Choroid plexus epithelial cell (primary cell): ENCODE results near the gene CHRM5.

Experiments used
- DNase-seq: peaks from one replicate; pipeline ENCODE4 v3.0.0-alpha.2; 2010; ENCODE audit warnings: low read depth
- H3K4me3 ChIP-seq: 2 replicates; pipeline ENCODE4 v1.5.1; 2011; ENCODE audit warnings: low read depth, mild to moderate bottlenecking, control low read depth, low read length, moderate library complexity
- TF ChIP-seq, protein P1 (sequence below): conservative IDR thresholded peaks from 2 replicates; pipeline ENCODE4 v1.5.1; 2011; ENCODE audit warnings: low read depth, mild to moderate bottlenecking, control low read depth, inconsistent platforms, low read length, moderate library complexity

CHRM5 gene

DNA sequence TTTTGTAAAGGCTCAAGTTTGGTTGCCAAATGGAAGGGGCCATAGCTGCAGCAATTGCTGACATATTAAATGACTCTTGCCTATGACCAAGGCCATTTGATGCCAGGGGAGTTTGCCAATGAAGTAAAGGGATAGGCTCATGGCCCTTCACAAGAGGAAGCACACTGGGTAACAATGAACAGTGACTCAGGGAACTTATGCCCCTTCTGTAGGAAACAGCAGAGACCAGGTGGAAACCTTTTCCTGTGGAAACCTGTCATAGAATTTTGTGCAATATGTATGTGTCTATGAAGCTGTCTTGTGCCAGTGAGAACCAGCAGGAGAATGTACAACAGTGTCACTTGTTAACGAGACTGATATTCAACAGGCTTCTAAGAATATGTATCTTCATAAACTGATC, 96.1 kb downstream of the CHRM5 start:
- TF ChIP-seq, protein P1, sequence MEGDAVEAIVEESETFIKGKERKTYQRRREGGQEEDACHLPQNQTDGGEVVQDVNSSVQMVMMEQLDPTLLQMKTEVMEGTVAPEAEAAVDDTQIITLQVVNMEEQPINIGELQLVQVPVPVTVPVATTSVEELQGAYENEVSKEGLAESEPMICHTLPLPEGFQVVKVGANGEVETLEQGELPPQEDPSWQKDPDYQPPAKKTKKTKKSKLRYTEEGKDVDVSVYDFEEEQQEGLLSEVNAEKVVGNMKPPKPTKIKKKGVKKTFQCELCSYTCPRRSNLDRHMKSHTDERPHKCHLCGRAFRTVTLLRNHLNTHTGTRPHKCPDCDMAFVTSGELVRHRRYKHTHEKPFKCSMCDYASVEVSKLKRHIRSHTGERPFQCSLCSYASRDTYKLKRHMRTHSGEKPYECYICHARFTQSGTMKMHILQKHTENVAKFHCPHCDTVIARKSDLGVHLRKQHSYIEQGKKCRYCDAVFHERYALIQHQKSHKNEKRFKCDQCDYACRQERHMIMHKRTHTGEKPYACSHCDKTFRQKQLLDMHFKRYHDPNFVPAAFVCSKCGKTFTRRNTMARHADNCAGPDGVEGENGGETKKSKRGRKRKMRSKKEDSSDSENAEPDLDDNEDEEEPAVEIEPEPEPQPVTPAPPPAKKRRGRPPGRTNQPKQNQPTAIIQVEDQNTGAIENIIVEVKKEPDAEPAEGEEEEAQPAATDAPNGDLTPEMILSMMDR: no peak
- no peak overlapping the region for H3K4me3 ChIP-seq
- DNase-seq: no peak

DNA sequence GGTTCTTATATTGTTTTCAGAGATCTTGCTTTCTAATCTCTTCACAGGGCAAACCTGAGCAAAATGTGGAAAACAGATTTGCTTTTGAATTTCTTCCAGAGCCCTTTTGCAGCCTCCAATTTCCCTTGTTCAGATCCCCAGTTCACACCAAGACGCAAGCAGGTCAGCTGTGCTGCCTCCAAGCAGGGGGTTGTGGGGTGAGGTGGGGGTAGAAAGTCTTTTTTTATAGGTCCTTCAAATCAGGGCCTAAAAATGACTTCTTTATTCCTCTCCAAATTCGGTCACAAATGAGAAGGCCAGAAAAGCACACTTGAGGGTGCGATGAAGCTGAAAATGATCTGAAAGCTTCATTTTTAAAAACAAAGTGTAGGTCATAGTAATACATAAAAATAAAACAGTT, 97.0 kb downstream of the CHRM5 start:
- no peak overlapping the region for H3K4me3 ChIP-seq
- TF ChIP-seq, protein P1: no peak
- no peak for DNase-seq

DNA sequence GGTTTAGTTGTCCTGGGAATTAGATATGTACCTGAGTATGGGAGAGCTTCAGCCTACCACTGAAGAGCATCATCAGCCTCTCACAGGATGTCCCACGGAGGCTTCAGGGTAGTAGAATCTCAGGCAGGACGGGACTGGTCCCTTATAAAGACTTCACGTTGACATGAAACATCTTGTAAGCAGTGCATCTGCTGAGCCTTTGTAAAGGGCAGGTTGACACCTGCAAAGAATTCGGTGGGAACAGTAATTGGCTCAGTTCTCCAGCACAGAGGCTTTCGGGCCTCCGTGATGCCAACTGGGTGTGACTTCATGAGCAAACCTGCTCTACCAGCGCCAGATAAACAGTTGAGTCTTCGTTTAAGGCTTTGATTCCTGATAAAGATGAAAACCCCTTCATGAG, 97.6 kb downstream of the CHRM5 start:
- TF ChIP-seq, protein P1: no peak
- H3K4me3 ChIP-seq: no peak overlapping the region
- DNase-seq: no peak

DNA sequence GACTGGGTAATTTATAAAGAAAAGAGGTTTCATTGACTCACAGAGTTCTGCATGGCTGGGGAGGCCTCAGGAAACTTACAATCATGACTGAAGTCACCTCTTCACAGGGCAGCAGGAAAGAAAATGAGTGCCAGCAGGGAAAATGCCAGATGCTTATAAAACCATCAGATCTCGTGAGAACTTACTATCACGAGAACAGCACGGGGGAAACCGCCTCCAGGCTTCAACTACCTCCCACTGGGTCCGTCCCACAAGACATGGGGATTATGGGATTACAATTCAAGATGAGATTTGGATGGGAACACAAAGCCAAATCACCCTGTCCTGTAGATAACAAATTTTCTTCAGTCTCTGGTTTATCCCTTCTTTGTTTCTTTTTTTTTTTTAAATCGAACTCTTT, 101.7 kb downstream of the CHRM5 start:
- no peak overlapping the region for H3K4me3 ChIP-seq
- DNase-seq: no peak
- TF ChIP-seq, protein P1: no peak

DNA sequence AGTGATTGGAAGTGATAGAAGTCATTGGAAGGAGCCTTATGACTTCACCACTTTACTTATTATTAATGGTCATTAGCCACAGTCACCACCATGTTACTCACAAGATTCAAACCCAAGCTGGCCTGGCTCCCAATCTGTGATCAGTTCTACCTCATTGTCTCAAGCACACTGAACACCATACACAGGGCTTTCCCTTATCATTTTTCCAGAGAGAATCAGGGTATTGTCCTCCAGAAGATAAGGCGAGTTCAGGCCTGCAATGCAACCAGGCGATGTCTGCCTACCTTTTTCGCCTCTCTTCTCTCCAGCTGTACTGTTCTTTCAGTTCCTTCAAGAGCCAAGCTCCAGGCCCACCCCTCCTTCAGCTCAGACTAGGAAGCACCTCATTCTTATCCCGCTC, 108.5 kb downstream of the CHRM5 start:
- H3K4me3 ChIP-seq: no peak overlapping the region
- DNase-seq: no peak
- TF ChIP-seq, protein P1: no peak

DNA sequence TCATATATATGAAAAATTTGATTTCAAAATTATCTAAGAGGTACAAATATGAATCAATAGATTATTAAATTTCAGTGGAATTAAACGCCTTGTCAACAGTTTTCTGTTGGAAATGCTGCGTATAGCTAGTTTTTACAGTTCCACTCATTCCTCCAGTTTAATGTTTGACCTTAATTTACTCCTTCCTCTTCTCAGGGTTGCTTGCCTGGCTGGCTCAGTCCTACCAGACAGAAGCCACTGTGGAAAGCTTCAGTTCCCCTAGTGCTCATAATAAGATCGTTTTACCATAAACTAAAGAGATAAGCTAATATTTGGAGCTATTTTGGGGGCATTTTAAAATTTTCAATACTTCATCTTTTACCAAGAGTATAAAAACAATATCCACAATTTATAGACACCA, 110.6 kb downstream of the CHRM5 start:
- no peak overlapping the region for H3K4me3 ChIP-seq
- TF ChIP-seq, protein P1: no peak
- DNase-seq: no peak

DNA sequence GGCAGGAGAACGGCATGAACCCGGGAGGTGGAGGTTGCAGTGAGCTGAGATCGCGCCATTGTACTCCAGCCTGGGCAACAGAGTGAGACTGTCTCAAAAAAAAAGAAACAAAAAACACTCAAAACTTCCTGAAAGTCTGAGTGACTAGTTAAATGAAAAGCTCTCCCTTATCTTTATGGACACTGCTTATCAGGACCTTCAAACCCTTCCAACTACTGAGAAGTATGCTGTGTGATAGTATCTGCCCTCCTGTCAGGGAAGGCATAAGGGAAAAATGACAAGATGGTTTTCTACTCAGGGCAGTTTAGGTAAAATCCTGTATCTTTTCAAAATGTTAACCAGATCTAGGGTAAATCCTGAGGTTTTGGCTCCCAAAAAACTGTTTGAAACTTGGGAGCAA, 111.6 kb downstream of the CHRM5 start:
- TF ChIP-seq, protein P1: no peak
- DNase-seq: no peak
- H3K4me3 ChIP-seq: no peak overlapping the region
